HepG2 (cell line): ENCODE data around the gene LRRC28. TPM values are rescaled to one million over a fixed set of nuclear protein-coding genes. Genes with fewer than 3 reads are reported as not detected.

Experiments
- DNMT3B ChIP-seq: conservative IDR thresholded peaks from 2 replicates; pipeline ENCODE4 v1.6.1; 2016; ENCODE audit warnings: missing biosample characterization, control low read depth
- DPF2 ChIP-seq: sonication (generic); formaldehyde crosslinking; IDR thresholded peaks from 2 replicates; pipeline ENCODE4 v1.4.0; 2020; ENCODE audit warnings: mild to moderate bottlenecking, low read depth, missing genetic modification reagents, borderline replicate concordance
- ISL2 ChIP-seq: sonication (generic); formaldehyde crosslinking; IDR thresholded peaks from 2 replicates; pipeline ENCODE4 v1.5.0; 2020; ENCODE audit warnings: missing genetic modification reagents
- PAX8 ChIP-seq: sonication (generic); formaldehyde crosslinking; IDR thresholded peaks from 2 replicates; pipeline ENCODE4 v1.8.0; 2022; ENCODE audit warnings: mild to moderate bottlenecking, missing genetic modification reagents, borderline replicate concordance
- POLR2G ChIP-seq: fragments of 200-400 bp; formaldehyde crosslinking; IDR thresholded peaks from 2 replicates; pipeline ENCODE4 v1.6.1; 2018; ENCODE audit warnings: mild to moderate bottlenecking, low read depth, low read length, moderate library complexity
- RXRB ChIP-seq: IDR thresholded peaks from 2 replicates; pipeline ENCODE4 v1.6.1; 2016; ENCODE audit warnings: borderline replicate concordance, missing genetic modification reagents, missing compliant biosample characterization
- SOX13 ChIP-seq, 3 experiments: fragments of 450-650 bp in 1 of 3; sonication (generic) in 1 of 3; formaldehyde crosslinking in 1 of 3; IDR thresholded peaks in 2 of 3; conservative IDR thresholded peaks in 1 of 3; 2 replicates each; pipeline versions ENCODE4 v1.5.0 to v1.6.1; 2016 to 2020; ENCODE audit warnings: antibody characterized with exemption in 1 of 3, mild to moderate bottlenecking in 1 of 3, missing compliant biosample characterization in 1 of 3, missing genetic modification reagents in 1 of 3, moderate library complexity in 1 of 3
- ZBTB3 ChIP-seq: sonication (generic); formaldehyde crosslinking; IDR thresholded peaks from 2 replicates; pipeline ENCODE4 v1.4.0; 2020; ENCODE audit warnings: low read depth, mild to moderate bottlenecking, moderate library complexity, missing genetic modification reagents, borderline replicate concordance
- ZNF644 ChIP-seq: IDR thresholded peaks from 2 replicates; pipeline ENCODE4 v1.6.1; 2016; ENCODE audit warnings: low read depth
- ZNF792 ChIP-seq: IDR thresholded peaks from 2 replicates; pipeline ENCODE4 v1.6.1; 2016
- ZNF83 ChIP-seq: sonication (generic); formaldehyde crosslinking; IDR thresholded peaks from 2 replicates; pipeline ENCODE4 v1.4.0; 2020; ENCODE audit warnings: missing genetic modification reagents, mild to moderate bottlenecking, borderline replicate concordance
- polyA plus RNA-seq, 8 experiments: library from polyadenylated mRNA; depleted of rRNA in 3 of 8; stranded (reverse) in 7 of 8; unstranded in 1 of 8; fragments of >200 nt; fragmentation: Illumina TruSeq in 4 of 8; extraction: Trizol in 4 of 8; gene quantifications; 2 replicates each; pipeline versions ENCODE4 v1.2.1 to v1.2.3, GENCODE V29; 2011 to 2016; ENCODE audit warnings: low read depth in 4 of 8, missing spikeins in 1 of 8, mixed read lengths in 1 of 8; ENCODE audit not compliant: insufficient read depth in 1 of 8
- total RNA-seq, 5 experiments: library from RNA; depleted of rRNA; stranded (reverse); fragments of >200 nt; fragmentation: Illumina TruSeq; extraction: Trizol; gene quantifications; 2 replicates each; pipeline ENCODE4 v1.2.3, GENCODE V29; 2016; ENCODE audit warnings: low read depth in 1 of 5
- TF ChIP-seq, protein P1 (sequence below), 2 experiments: sonication (generic) in 1 of 2; formaldehyde crosslinking in 1 of 2; IDR thresholded peaks; 2 replicates each; pipeline versions ENCODE4 v1.4.0 to v1.6.1; 2018 to 2020; ENCODE audit warnings: missing genetic modification reagents in 2 of 2, borderline replicate concordance in 1 of 2, low read depth in 1 of 2, mild to moderate bottlenecking in 1 of 2, missing biosample characterization in 1 of 2
- TF ChIP-seq, protein P2 (sequence below): IDR thresholded peaks from 2 replicates; pipeline ENCODE4 v1.4.0; 2020; ENCODE audit warnings: mild to moderate bottlenecking, missing genetic modification reagents
- TF ChIP-seq, protein P3 (sequence below): sonication (generic); formaldehyde crosslinking; IDR thresholded peaks from 2 replicates; pipeline ENCODE4 v1.4.0; 2020; ENCODE audit warnings: missing genetic modification reagents

LRRC28 gene
- total and polyA plus RNA-seq, 2 of the 13 experiments (the other 11 are each of a cell fraction or from before 2014, with no cell fraction given), result 17.5 to 21.3 TPM

DNA sequence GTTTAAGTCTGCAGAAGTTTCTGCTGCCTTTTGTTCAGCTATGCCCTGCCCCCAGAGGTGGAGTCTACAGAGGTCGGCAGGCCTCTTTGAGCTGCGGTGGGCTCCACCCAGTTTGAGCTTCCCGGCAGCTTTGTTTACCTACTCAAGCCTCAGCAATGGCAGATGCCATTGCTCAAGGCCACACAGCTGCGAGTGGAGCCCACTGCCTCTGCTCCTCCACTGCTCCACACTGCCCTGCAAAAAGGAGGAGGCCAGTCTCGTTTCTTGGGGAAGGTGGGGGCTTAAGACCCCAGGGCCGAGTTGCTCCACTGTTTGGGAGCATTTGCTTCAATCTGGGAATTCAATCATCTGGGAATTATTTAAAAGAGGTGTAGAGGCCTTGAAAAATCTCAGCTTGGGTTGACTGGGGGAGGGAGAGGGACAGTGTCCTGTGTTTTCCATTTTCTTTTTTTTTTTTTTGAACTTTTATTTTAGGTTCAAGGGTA is 169.9 kb downstream of the LRRC28 start (continued):
- TF ChIP-seq, protein P1, sequence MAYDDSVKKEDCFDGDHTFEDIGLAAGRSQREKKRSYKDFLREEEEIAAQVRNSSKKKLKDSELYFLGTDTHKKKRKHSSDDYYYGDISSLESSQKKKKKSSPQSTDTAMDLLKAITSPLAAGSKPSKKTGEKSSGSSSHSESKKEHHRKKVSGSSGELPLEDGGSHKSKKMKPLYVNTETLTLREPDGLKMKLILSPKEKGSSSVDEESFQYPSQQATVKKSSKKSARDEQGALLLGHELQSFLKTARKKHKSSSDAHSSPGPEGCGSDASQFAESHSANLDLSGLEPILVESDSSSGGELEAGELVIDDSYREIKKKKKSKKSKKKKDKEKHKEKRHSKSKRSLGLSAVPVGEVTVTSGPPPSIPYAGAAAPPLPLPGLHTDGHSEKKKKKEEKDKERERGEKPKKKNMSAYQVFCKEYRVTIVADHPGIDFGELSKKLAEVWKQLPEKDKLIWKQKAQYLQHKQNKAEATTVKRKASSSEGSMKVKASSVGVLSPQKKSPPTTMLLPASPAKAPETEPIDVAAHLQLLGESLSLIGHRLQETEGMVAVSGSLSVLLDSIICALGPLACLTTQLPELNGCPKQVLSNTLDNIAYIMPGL (CRISPR knock-in tag; IDR thresholded peaks at IDR 0.05; ENCODE audit: borderline replicate concordance in 1 of 2, low read depth in 1 of 2), result peak; percentile 29 to 48; a peak in 1 of 4 replicates
- peak; percentile 84 for TF ChIP-seq ISL2 (CRISPR knock-in tag)
- no peak for TF ChIP-seq PAX8
- peak; percentile 68 for TF ChIP-seq POLR2G
- TF ChIP-seq ZNF83, result no peak
- TF ChIP-seq ZBTB3 (CRISPR knock-in tag), result no peak
- TF ChIP-seq, protein P2, sequence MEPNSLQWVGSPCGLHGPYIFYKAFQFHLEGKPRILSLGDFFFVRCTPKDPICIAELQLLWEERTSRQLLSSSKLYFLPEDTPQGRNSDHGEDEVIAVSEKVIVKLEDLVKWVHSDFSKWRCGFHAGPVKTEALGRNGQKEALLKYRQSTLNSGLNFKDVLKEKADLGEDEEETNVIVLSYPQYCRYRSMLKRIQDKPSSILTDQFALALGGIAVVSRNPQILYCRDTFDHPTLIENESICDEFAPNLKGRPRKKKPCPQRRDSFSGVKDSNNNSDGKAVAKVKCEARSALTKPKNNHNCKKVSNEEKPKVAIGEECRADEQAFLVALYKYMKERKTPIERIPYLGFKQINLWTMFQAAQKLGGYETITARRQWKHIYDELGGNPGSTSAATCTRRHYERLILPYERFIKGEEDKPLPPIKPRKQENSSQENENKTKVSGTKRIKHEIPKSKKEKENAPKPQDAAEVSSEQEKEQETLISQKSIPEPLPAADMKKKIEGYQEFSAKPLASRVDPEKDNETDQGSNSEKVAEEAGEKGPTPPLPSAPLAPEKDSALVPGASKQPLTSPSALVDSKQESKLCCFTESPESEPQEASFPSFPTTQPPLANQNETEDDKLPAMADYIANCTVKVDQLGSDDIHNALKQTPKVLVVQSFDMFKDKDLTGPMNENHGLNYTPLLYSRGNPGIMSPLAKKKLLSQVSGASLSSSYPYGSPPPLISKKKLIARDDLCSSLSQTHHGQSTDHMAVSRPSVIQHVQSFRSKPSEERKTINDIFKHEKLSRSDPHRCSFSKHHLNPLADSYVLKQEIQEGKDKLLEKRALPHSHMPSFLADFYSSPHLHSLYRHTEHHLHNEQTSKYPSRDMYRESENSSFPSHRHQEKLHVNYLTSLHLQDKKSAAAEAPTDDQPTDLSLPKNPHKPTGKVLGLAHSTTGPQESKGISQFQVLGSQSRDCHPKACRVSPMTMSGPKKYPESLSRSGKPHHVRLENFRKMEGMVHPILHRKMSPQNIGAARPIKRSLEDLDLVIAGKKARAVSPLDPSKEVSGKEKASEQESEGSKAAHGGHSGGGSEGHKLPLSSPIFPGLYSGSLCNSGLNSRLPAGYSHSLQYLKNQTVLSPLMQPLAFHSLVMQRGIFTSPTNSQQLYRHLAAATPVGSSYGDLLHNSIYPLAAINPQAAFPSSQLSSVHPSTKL (CRISPR knock-in tag), result peak; percentile 91
- peak; percentile 92 for TF ChIP-seq ZNF644 (CRISPR knock-in tag)
- TF ChIP-seq SOX13 (IDR thresholded peaks at IDR 0.05), result 0 out of 2 replicates have a peak, but pooled peaks have one; percentile 20
- TF ChIP-seq SOX13 (CRISPR knock-in tag; conservative IDR thresholded peaks at IDR 0.05 in 1 of 2, IDR thresholded peaks at IDR 0.05 in 1 of 2), result peak in 1 of 2 experiments; percentile 90; a peak in 2 of 4 replicates
- TF ChIP-seq, protein P3, sequence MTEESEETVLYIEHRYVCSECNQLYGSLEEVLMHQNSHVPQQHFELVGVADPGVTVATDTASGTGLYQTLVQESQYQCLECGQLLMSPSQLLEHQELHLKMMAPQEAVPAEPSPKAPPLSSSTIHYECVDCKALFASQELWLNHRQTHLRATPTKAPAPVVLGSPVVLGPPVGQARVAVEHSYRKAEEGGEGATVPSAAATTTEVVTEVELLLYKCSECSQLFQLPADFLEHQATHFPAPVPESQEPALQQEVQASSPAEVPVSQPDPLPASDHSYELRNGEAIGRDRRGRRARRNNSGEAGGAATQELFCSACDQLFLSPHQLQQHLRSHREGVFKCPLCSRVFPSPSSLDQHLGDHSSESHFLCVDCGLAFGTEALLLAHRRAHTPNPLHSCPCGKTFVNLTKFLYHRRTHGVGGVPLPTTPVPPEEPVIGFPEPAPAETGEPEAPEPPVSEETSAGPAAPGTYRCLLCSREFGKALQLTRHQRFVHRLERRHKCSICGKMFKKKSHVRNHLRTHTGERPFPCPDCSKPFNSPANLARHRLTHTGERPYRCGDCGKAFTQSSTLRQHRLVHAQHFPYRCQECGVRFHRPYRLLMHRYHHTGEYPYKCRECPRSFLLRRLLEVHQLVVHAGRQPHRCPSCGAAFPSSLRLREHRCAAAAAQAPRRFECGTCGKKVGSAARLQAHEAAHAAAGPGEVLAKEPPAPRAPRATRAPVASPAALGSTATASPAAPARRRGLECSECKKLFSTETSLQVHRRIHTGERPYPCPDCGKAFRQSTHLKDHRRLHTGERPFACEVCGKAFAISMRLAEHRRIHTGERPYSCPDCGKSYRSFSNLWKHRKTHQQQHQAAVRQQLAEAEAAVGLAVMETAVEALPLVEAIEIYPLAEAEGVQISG, result peak; percentile 72
- peak; percentile 65; the same call in 1 of the 2 replicates for TF ChIP-seq ZNF792 (CRISPR knock-in tag)
- peak; percentile 88 for TF ChIP-seq DPF2
- peak; percentile 79 for TF ChIP-seq RXRB (CRISPR knock-in tag)
- TF ChIP-seq DNMT3B (CRISPR knock-in tag), result 0 out of 2 replicates have a peak, but pooled peaks have one; percentile 30
